Activated naive CD4-positive, alpha-beta T cell treated with Interleukin-2 at 50 U/mL for 16 hours (primary cell): Measurements from ENCODE around the gene CDK2.
"Not testable (repeated sequence)": the region's sequence is repeated elsewhere in the genome, so short reads cannot be mapped to it uniquely, and the experiment has no call there.

Experiments
- DNase-seq: peaks from one replicate; pipeline ENCODE4 v3.0.0-alpha.2; 2020

Gene CDK2

GRCh38 chr12:55966408-55967281 lies at the start of gene CDK2:
Gene CDK2 (plus strand): TSS chr12:55966830. CDS start chr12:55967009, 179 bp downstream.
- DNase-seq: peak; percentile 90

GRCh38 chr12:55919032-55919431 lies 47.6 kb upstream of the CDK2 start:
- DNase-seq: not testable (repeated sequence)

GRCh38 chr12:55922126-55922525 lies 44.5 kb upstream of the CDK2 start:
- no peak for DNase-seq

- not testable (repeated sequence) for DNase-seq
Observed at GRCh38 chr12:55923648-55924047, 43.0 kb upstream of the CDK2 start.

GRCh38 chr12:55925371-55925770 lies 41.3 kb upstream of the CDK2 start:
- DNase-seq: no peak

- peak; percentile 2 for DNase-seq
Observed at GRCh38 chr12:55925870-55926737, 40.5 kb upstream of the CDK2 start.

- DNase-seq: peak; percentile 92
Observed at GRCh38 chr12:55926738-55927587, 39.7 kb upstream of the CDK2 start.

- peak; percentile 70 for DNase-seq
Observed at GRCh38 chr12:55927588-55928502, 38.8 kb upstream of the CDK2 start, which contains the start of gene PYM1. Gene PYM1 (minus strand): TSS chr12:55927894. CDS start chr12:55927761, 133 bp downstream.

GRCh38 chr12:55929306-55929791 lies 37.3 kb upstream of the CDK2 start:
- DNase-seq: peak; percentile 84

- DNase-seq: peak; percentile 82
Observed at GRCh38 chr12:55930771-55931316, 35.8 kb upstream of the CDK2 start, which contains the start of gene DGKA. Gene DGKA (plus strand): TSS chr12:55931162. CDS start chr12:55936504, 5,342 bp downstream.

- no peak for DNase-seq
Observed at GRCh38 chr12:55931317-55931779, 35.3 kb upstream of the CDK2 start.

- DNase-seq: peak; percentile 41
Observed at GRCh38 chr12:55931780-55932550, 34.7 kb upstream of the CDK2 start.

GRCh38 chr12:55932551-55932910 lies 34.1 kb upstream of the CDK2 start:
- DNase-seq: peak; percentile 54

GRCh38 chr12:55933169-55933798 lies 33.3 kb upstream of the CDK2 start:
- peak; percentile 23 for DNase-seq

- no peak for DNase-seq
Observed at GRCh38 chr12:55933799-55934742, 32.6 kb upstream of the CDK2 start.

- no peak for DNase-seq
Observed at GRCh38 chr12:55934773-55935172, 31.9 kb upstream of the CDK2 start.

GRCh38 chr12:55935738-55936151 lies 30.9 kb upstream of the CDK2 start:
- DNase-seq: peak; percentile 59

GRCh38 chr12:55937981-55938380 lies 28.6 kb upstream of the CDK2 start:
- DNase-seq: no peak
